Trophoblast cell (in vitro differentiated cells and primary cell): ENCODE data around the gene PTPRU.
A peak's percentile ranks its signal among the peaks of the same experiment; 100 is the strongest.

Experiments used
- DNase-seq, 2 donors: peaks; one replicate each; pipeline ENCODE4 v3.0.0-alpha.2; 2016
- H2AFZ ChIP-seq: 2 replicates; pipeline ENCODE4 v1.6.1; 2013; ENCODE audit warnings: low read length, moderate library complexity, mild to moderate bottlenecking; ENCODE audit not compliant: insufficient read depth, poor library complexity
- H2AK5ac ChIP-seq: 2 replicates; pipeline ENCODE4 v1.6.1; 2013; ENCODE audit warnings: mild to moderate bottlenecking, low read length
- H2BK120ac ChIP-seq: 2 replicates; pipeline ENCODE4 v1.6.1; 2013; ENCODE audit warnings: low read length, mild to moderate bottlenecking, moderate library complexity; ENCODE audit not compliant: insufficient read depth, poor library complexity
- H2BK12ac ChIP-seq: 2 replicates; pipeline ENCODE4 v1.6.1; 2013; ENCODE audit warnings: mild to moderate bottlenecking, low read length, moderate library complexity
- H2BK5ac ChIP-seq: 2 replicates; pipeline ENCODE4 v1.6.1; 2013; ENCODE audit warnings: low read length, low read depth, moderate library complexity, mild to moderate bottlenecking; ENCODE audit not compliant: poor library complexity
- H3K14ac ChIP-seq: 2 replicates; pipeline ENCODE4 v1.6.1; 2013; ENCODE audit warnings: mild to moderate bottlenecking, low read length
- H3K18ac ChIP-seq: 2 replicates; pipeline ENCODE4 v1.6.1; 2013; ENCODE audit warnings: mild to moderate bottlenecking, low read length
- H3K23ac ChIP-seq: 2 replicates; pipeline ENCODE4 v1.6.1; 2013; ENCODE audit warnings: low read length
- H3K27ac ChIP-seq: 2 replicates; pipeline ENCODE4 v1.5.1; 2013; ENCODE audit warnings: low read depth, mild to moderate bottlenecking, inconsistent platforms, low read length, moderate library complexity
- H3K27me3 ChIP-seq: 2 replicates; pipeline ENCODE4 v1.6.1; 2013; ENCODE audit warnings: inconsistent platforms, mild to moderate bottlenecking, low read length, moderate library complexity; ENCODE audit not compliant: insufficient read depth
- H3K36me3 ChIP-seq, 2 experiments: 1 replicate in 1 of 2; 2 replicates in 1 of 2; pipeline ENCODE4 v1.6.1; 2013; ENCODE audit warnings: low read length in 2 of 2, mild to moderate bottlenecking in 2 of 2, moderate library complexity in 1 of 2; ENCODE audit not compliant: insufficient read depth in 2 of 2, control insufficient read depth in 1 of 2
- H3K4ac ChIP-seq: 2 replicates; pipeline ENCODE4 v1.6.1; 2013; ENCODE audit warnings: low read depth, mild to moderate bottlenecking, low read length, moderate library complexity
- H3K4me1 ChIP-seq, 2 experiments: 1 replicate in 1 of 2; 2 replicates in 1 of 2; pipeline ENCODE4 v1.6.1; 2013; ENCODE audit warnings: low read length in 2 of 2, mild to moderate bottlenecking in 2 of 2, moderate library complexity in 1 of 2; ENCODE audit not compliant: insufficient read depth in 2 of 2, control insufficient read depth in 1 of 2
- H3K4me2 ChIP-seq: 2 replicates; pipeline ENCODE4 v1.6.1; 2013; ENCODE audit warnings: inconsistent platforms, mild to moderate bottlenecking, low read length, moderate library complexity
- H3K4me3 ChIP-seq: 2 replicates; pipeline ENCODE4 v1.5.1; 2013; ENCODE audit warnings: mild to moderate bottlenecking, low read depth, low read length, inconsistent platforms
- H3K79me1 ChIP-seq: one replicate; pipeline ENCODE4 v1.6.1; 2013; ENCODE audit warnings: low read length
- H3K79me2 ChIP-seq: 2 replicates; pipeline ENCODE4 v1.6.1; 2013; ENCODE audit warnings: low read length, mild to moderate bottlenecking; ENCODE audit not compliant: control insufficient read depth, insufficient read depth, poor library complexity
- H3K9ac ChIP-seq: 2 replicates; pipeline ENCODE4 v1.6.1; 2013; ENCODE audit warnings: mild to moderate bottlenecking, low read length
- H3K9me3 ChIP-seq: 2 replicates; pipeline ENCODE4 v1.6.1; 2013; ENCODE audit warnings: low read depth, mild to moderate bottlenecking, control low read depth, inconsistent platforms, low read length; ENCODE audit not compliant: insufficient read depth
- H4K12ac ChIP-seq: 2 replicates; pipeline ENCODE4 v1.6.1; 2013; ENCODE audit warnings: low read depth, mild to moderate bottlenecking, low read length, moderate library complexity
- H4K8ac ChIP-seq: 2 replicates; pipeline ENCODE4 v1.6.1; 2013; ENCODE audit warnings: low read depth, mild to moderate bottlenecking, low read length, moderate library complexity
- H4K91ac ChIP-seq: one replicate; pipeline ENCODE4 v1.6.1; 2013; ENCODE audit warnings: low read depth, mild to moderate bottlenecking, low read length, moderate library complexity
- WGBS: extraction: QIAGEN DNeasy Blood & Tissue Kit; methylation state at CpG from one replicate; pipeline ENCODE4 v1.1.7; 2013; ENCODE audit warnings: missing lambda C conversion rate; ENCODE audit not compliant: insufficient read length, insufficient coverage; ENCODE audit errors: extremely low coverage; 5-methylcytosine and 5-hydroxymethylcytosine counted together

Gene PTPRU

DNA sequence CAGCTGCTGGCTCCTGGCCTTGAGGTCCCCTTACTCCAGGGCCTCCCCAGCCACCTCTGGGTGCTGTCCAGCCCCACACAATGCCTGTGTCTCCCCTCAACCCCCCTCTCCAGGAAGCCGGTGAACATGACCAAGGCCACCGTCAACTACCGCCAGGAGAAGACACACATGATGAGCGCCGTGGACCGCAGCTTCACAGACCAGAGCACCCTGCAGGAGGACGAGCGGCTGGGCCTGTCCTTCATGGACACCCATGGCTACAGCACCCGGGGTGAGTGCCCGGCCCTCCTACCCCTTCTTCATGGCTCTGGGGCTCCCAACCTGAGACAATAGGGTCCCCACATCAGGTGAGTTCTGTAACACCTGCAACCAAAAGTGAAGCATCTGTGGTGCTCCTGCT is 55.4 kb downstream of the PTPRU start:
- no peaks in the 10 kb centered on the region for H3K79me1 ChIP-seq
- no peak for DNase-seq
- no peak overlapping the region for H3K27ac ChIP-seq
- no peak overlapping the region for H3K9ac ChIP-seq
- H2BK12ac ChIP-seq = no peak overlapping the region
- no peak overlapping the region for H3K18ac ChIP-seq
- H3K79me2 ChIP-seq = no peaks in the 10 kb centered on the region
- H3K4me1 ChIP-seq = peaks cover 0 to 4% of the 10 kb centered on the region in 2 experiments
- no peak overlapping the region for H2AFZ ChIP-seq
- H3K23ac ChIP-seq = no peak overlapping the region
- H4K91ac ChIP-seq = no peak overlapping the region
- no peak overlapping the region for H3K14ac ChIP-seq
- H3K27me3 ChIP-seq = no peaks in the 10 kb centered on the region
- no CpG with 5 or more reads among the region's 10 CpGs for whole genome bisulfite sequencing
- H3K36me3 ChIP-seq = peaks cover 14% of the 10 kb centered on the region in 2 experiments
- no peak overlapping the region for H2BK5ac ChIP-seq
- H3K4ac ChIP-seq = no peak overlapping the region
- no peak overlapping the region for H2AK5ac ChIP-seq
- no peaks in the 10 kb centered on the region for H3K9me3 ChIP-seq
- no peak overlapping the region for H4K12ac ChIP-seq
- no peak overlapping the region for H3K4me2 ChIP-seq
- H4K8ac ChIP-seq = no peak overlapping the region
- no peak overlapping the region for H3K4me3 ChIP-seq
- no peak overlapping the region for H2BK120ac ChIP-seq

DNA sequence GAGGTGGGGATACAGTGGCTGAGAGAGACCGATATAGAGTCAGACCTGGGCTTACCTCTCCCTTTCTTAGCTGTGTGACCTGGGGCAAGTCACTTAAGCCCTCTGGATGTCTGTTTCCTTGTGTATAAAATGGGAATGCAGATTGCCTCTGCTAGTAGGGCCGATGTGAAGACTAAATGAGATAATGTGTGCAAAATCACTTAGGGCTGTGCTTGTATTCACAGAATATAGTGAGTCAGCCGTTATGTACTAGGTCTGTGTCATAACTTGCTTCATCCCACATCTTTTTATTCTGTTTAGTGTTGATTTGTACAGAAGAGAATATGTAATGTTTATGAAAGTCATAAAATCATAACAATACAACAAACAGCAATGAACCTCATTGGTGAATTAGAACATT is 56.0 kb downstream of the PTPRU start:
- Histone ChIP-seq H3K23ac (no peak overlapping the region), H3K4me3 (no peak overlapping the region), H4K91ac (no peak overlapping the region), H2BK5ac (no peak overlapping the region), H3K14ac (no peak overlapping the region), H3K79me2 (no peaks in the 10 kb centered on the region), H3K9me3 (no peaks in the 10 kb centered on the region), H2AFZ (no peak overlapping the region), H3K27me3 (no peaks in the 10 kb centered on the region), H3K18ac (no peak overlapping the region), H4K8ac (no peak overlapping the region), H2BK120ac (no peak overlapping the region), H3K4me1 (peaks cover 0 to 4% of the 10 kb centered on the region in 2 experiments), H3K79me1 (no peaks in the 10 kb centered on the region), H3K9ac (no peak overlapping the region), H3K36me3 (peaks cover 14% of the 10 kb centered on the region in 2 experiments), H2BK12ac (no peak overlapping the region), H2AK5ac (no peak overlapping the region), H3K4ac (no peak overlapping the region), H4K12ac (no peak overlapping the region), H3K27ac (no peak overlapping the region), H3K4me2 (no peak overlapping the region)
- no peak for DNase-seq
- WGBS = no CpG with 5 or more reads among the region's 3 CpGs

DNA sequence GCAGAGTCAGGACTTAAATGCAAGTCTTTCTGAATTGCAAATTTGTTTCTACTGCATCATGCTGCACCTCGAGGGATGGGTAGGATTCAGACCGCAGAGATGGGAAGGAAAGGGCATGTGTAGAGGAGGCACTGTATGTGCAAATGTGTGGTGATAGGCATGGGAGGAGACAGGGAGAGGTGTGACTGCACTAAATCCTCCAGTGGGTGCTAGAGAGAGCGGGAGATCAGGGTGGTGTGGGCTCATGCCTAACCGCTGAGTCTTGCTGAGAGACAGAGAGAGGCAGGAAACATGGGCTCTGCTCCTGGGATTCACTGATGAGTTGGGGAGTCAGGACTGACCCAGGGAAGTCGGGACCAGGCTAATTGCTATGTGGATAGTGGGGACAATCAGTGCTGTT is 61.1 kb downstream of the PTPRU start:
- H3K4me1 ChIP-seq = no peaks in the 10 kb centered on the region
- no peak overlapping the region for H3K18ac ChIP-seq
- H3K27me3 ChIP-seq = no peaks in the 10 kb centered on the region
- no peak overlapping the region for H2AK5ac ChIP-seq
- H3K79me2 ChIP-seq = no peaks in the 10 kb centered on the region
- H2BK120ac ChIP-seq = no peak overlapping the region
- H4K12ac ChIP-seq = no peak overlapping the region
- H2BK12ac ChIP-seq = no peak overlapping the region
- peaks cover 7 to 13% of the 10 kb centered on the region in 2 experiments for H3K36me3 ChIP-seq
- H3K9ac ChIP-seq = no peak overlapping the region
- no peak overlapping the region for H4K91ac ChIP-seq
- H3K4me2 ChIP-seq = no peak overlapping the region
- H3K4me3 ChIP-seq = no peak overlapping the region
- H3K4ac ChIP-seq = no peak overlapping the region
- no peak overlapping the region for H3K27ac ChIP-seq
- no peak overlapping the region for H4K8ac ChIP-seq
- no peaks in the 10 kb centered on the region for H3K9me3 ChIP-seq
- H3K79me1 ChIP-seq = no peaks in the 10 kb centered on the region
- no peak overlapping the region for H2BK5ac ChIP-seq
- no peak overlapping the region for H3K23ac ChIP-seq
- DNase-seq = peak; percentile 13 to 28
- no CpG with 5 or more reads among the region's 5 CpGs for WGBS
- no peak overlapping the region for H3K14ac ChIP-seq
- H2AFZ ChIP-seq = no peak overlapping the region

GRCh38 chr1:29298246-29298645 is 61.9 kb downstream of the PTPRU start:
- DNase-seq = no peak
- Histone ChIP-seq H4K8ac (no peak overlapping the region), H3K4ac (no peak overlapping the region), H2AK5ac (no peak overlapping the region), H3K4me2 (no peak overlapping the region), H3K79me1 (no peaks in the 10 kb centered on the region), H3K23ac (no peak overlapping the region), H3K27me3 (no peaks in the 10 kb centered on the region), H2BK120ac (no peak overlapping the region), H4K12ac (no peak overlapping the region), H4K91ac (no peak overlapping the region), H3K18ac (no peak overlapping the region), H3K27ac (no peak overlapping the region), H3K9me3 (no peaks in the 10 kb centered on the region), H3K4me3 (no peak overlapping the region), H3K4me1 (no peaks in the 10 kb centered on the region), H3K14ac (no peak overlapping the region), H3K36me3 (peaks cover 9 to 13% of the 10 kb centered on the region in 2 experiments), H2BK12ac (no peak overlapping the region), H2BK5ac (no peak overlapping the region), H3K9ac (no peak overlapping the region), H3K79me2 (no peaks in the 10 kb centered on the region), H2AFZ (no peak overlapping the region)
- WGBS = no CpG with 5 or more reads among the region's 4 CpGs
